ENCODE measurements around the gene JAZF1. TPM values are rescaled to one million over a fixed set of nuclear protein-coding genes. Genes with fewer than 3 reads are reported as not detected.

JAZF1 gene
- total and polyA plus RNA-seq, 2 of the 4 experiments (the other 2 are of a cell fraction) = 8.4 to 10.5 TPM

GRCh38 chr7:28136420-28136819 lies 44.2 kb downstream of the JAZF1 start:
- H3K36me3 ChIP-seq (ENCODE audit: control insufficient read depth, insufficient read depth, low read length) = peaks cover 6% of the 10 kb centered on the region
- H3K9ac ChIP-seq (ENCODE audit: low read depth, low read length) = no peak overlapping the region
- H2BK5ac ChIP-seq (ENCODE audit: low read depth, low read length, poor library complexity, severe bottlenecking) = no peak overlapping the region
- H2AFZ ChIP-seq (replicated peaks; ENCODE audit: low read length, poor library complexity) = no peak overlapping the region
- no peak overlapping the region for H3K14ac ChIP-seq (replicated peaks; ENCODE audit: low read depth, low read length)
- ATAC-seq (ENCODE audit: low read depth) = no peak
- no peaks in the 10 kb centered on the region for H3K9me3 ChIP-seq (ENCODE audit: control insufficient read depth, insufficient read depth, low read length)
- TF ChIP-seq, protein P1, sequence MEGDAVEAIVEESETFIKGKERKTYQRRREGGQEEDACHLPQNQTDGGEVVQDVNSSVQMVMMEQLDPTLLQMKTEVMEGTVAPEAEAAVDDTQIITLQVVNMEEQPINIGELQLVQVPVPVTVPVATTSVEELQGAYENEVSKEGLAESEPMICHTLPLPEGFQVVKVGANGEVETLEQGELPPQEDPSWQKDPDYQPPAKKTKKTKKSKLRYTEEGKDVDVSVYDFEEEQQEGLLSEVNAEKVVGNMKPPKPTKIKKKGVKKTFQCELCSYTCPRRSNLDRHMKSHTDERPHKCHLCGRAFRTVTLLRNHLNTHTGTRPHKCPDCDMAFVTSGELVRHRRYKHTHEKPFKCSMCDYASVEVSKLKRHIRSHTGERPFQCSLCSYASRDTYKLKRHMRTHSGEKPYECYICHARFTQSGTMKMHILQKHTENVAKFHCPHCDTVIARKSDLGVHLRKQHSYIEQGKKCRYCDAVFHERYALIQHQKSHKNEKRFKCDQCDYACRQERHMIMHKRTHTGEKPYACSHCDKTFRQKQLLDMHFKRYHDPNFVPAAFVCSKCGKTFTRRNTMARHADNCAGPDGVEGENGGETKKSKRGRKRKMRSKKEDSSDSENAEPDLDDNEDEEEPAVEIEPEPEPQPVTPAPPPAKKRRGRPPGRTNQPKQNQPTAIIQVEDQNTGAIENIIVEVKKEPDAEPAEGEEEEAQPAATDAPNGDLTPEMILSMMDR (conservative IDR thresholded peaks at IDR 0.05; ENCODE audit: low read depth, low read length) = no peak
- TF ChIP-seq MAZ (IDR thresholded peaks at IDR 0.05; ENCODE audit: borderline replicate concordance, low read depth, low read length) = no peak
- H3K79me1 ChIP-seq (ENCODE audit: low read depth in 1 of 2, low read length in 2 of 2) = peaks cover 34 to 67% of the 10 kb centered on the region in 2 experiments
- WGBS, 2 experiments (ENCODE audit: extremely low coverage in 2 of 2, insufficient read length in 1 of 2) = no CpG with 5 or more reads among the region's 3 CpGs
- no peak for DNase-seq
- no peak overlapping the region for H3K4me3 ChIP-seq (ENCODE audit: insufficient read depth, low read depth, low read length)
- H3K9me1 ChIP-seq (ENCODE audit: insufficient read depth, low read length) = peaks cover 13% of the 10 kb centered on the region
- peak overlapping the region; percentile 24; the same call in 1 of the 2 replicates for H2AK5ac ChIP-seq (ENCODE audit: low read depth, low read length)
- H3K27me3 ChIP-seq (ENCODE audit: control insufficient read depth, insufficient read depth, low read length) = no peaks in the 10 kb centered on the region
- H2BK120ac ChIP-seq (ENCODE audit: low read depth, low read length) = no peak overlapping the region
- intact Hi-C loops (cut with micrococcal nuclease) (no loop called here), dilution Hi-C loops (cut with HindIII; ENCODE audit: low sequenced_read_pairs, unreplicated experiment) (no loop called here), in situ Hi-C loops (cut with MboI; ENCODE audit: low sequenced_read_pairs) (no loop called here)
- H3K56ac ChIP-seq (ENCODE audit: extremely low read depth, insufficient read depth, low read length) = no peak overlapping the region
- no peak overlapping the region for H2BK15ac ChIP-seq (ENCODE audit: low read depth, low read length)
- no peak overlapping the region for H3K4me2 ChIP-seq (ENCODE audit: low read depth, low read length)
- H4K5ac ChIP-seq (ENCODE audit: low read depth, low read length) = no peak overlapping the region
- no peak overlapping the region for H3K4ac ChIP-seq (ENCODE audit: low read depth, low read length)
- H3K4me1 ChIP-seq (ENCODE audit: control insufficient read depth, insufficient read depth, low read length) = peaks cover 10% of the 10 kb centered on the region
- POLR2A ChIA-PET (ENCODE audit: unreplicated experiment) = interaction anchor here (0.6 kb wide), 1 partner anchor 37 kb away, joined by 7 read pairs; no protein-coding TSS in a partner anchor
- peaks cover 9% of the 10 kb centered on the region; the same call in 1 of the 2 replicates for H4K20me1 ChIP-seq (ENCODE audit: insufficient read depth, low read length)
- H3K18ac ChIP-seq (ENCODE audit: low read depth, low read length) = no peak overlapping the region
- H3K27ac ChIP-seq (ENCODE audit: insufficient read depth, low read length) = no peak overlapping the region
- CTCF ChIA-PET = interaction anchor here (0.6 kb wide), 1 partner anchor 32 kb away, joined by 3 read pairs; no protein-coding TSS in a partner anchor
- no peak overlapping the region for H2AK9ac ChIP-seq (replicated peaks; ENCODE audit: low read depth, low read length, poor library complexity)
- H2BK20ac ChIP-seq (ENCODE audit: low read depth, low read length) = no peak overlapping the region
- no peak overlapping the region for H4K91ac ChIP-seq (ENCODE audit: insufficient read depth, low read depth, low read length)
- BruUV-seq (replicated peaks) = no TSS peak
- H3K23ac ChIP-seq (ENCODE audit: low read depth, low read length) = no peak overlapping the region
- H4K8ac ChIP-seq (ENCODE audit: low read depth in 2 of 2, low read length in 2 of 2) = no peak overlapping the region

Data from IMR-90 (cell line).